Activated T-cell treated with anti-CD3 and anti-CD28 coated beads, Interleukin-2, amount 50 U/mL, for 1 hour (primary cell): ENCODE measurements around the gene SPAG8.

Source experiments
- DNase-seq: peaks from one replicate; pipeline ENCODE4 v3.0.0-alpha.2; 2020

The SPAG8 gene

DNA sequence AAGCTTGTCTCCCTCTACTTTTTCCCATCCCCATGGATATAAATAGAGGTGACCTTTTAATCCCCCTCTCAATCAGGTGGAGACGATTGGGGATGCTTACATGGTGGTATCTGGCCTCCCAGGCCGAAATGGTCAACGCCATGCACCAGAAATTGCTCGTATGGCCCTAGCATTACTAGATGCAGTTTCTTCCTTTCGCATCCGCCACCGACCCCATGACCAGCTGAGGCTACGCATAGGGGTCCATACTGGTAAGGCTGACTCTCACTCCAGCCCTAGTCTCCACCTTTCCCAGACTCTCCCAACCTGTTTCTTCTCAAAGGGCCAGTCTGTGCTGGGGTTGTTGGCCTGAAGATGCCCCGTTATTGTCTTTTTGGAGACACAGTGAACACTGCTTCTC, 3.6 kb downstream of the SPAG8 start:
- no peak for DNase-seq

DNA sequence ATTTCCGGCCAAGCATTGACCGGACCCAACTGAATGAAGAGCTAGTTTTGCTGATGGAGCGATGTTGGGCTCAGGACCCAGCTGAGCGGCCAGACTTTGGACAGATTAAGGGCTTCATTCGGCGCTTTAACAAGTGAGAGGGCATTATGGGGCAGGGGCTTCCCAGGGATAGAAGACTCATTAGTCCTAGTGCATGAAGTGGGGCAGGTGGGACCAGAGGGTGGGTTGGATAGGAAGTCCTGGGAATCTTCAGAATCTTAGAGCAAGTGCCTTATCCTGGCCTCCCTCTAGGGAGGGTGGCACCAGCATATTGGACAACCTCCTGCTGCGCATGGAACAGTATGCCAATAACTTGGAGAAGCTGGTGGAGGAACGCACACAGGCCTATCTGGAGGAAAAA, 6.0 kb downstream of the SPAG8 start:
- no peak for DNase-seq

DNA sequence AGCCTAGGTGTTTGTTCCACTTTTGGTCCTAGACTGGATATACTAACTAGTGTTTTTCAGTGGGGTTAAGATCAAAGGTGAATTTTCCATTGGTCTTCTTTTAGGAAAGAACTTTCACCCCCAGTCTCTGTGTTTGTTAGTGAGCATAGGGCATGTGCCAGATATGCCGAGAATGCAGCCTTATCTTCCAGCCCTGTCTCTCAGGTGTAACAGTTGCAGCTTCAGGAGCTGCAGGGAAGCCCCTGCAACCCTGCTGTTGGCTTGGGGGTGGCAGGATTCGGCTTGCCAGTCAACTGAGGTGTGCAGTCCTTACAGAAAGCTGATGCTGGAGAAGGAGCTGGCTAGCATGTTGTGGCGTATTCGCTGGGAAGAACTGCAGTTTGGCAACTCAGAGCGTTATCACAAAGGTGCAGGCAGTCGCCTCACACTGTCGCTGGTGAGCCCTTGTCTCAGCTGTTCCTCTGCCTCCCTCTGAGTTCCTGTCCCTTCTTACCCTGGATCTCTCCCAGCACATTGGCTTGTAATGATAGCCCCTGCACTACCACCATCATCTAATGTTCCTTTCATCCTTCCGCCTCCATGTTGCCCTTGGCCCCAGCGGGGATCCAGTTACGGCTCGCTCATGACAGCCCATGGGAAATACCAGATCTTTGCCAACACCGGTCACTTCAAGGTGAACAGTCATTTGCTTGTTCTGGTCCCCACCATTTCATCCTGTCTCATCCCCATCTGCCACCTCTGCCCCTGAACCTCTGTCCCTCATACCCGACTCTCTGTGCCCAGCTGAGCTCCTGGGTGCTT, 10.5 kb downstream of the SPAG8 start:
- no peak for DNase-seq

GRCh38 chr9:35800530-35800929, 11.5 kb downstream of the SPAG8 start:
- DNase-seq = no peak

- no peak for DNase-seq
These were observed 13.2 kb downstream of the SPAG8 start for GRCh38 chr9:35798658-35799374.

- no peak for DNase-seq
These were observed 14.6 kb downstream of the SPAG8 start for GRCh38 chr9:35797311-35798109.

DNA sequence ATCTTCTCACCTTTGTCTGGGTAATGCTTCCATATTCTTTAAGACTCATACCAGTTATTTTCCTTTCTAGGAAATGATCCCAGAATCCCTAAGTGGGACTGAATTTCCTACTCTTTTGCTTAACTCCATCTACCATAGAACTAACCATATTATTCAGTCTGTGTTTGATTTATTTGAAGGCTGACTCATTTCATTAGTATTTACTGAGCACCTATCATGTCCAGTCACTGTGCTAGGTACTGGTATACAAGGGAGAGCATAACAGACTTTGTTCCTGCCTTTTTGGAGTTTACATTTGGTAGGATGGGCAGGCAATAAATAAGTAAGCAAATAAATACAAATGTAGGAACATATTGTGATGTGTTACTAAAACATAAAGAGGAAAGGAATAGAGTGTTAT, 16.4 kb downstream of the SPAG8 start:
- no peak for DNase-seq

DNA sequence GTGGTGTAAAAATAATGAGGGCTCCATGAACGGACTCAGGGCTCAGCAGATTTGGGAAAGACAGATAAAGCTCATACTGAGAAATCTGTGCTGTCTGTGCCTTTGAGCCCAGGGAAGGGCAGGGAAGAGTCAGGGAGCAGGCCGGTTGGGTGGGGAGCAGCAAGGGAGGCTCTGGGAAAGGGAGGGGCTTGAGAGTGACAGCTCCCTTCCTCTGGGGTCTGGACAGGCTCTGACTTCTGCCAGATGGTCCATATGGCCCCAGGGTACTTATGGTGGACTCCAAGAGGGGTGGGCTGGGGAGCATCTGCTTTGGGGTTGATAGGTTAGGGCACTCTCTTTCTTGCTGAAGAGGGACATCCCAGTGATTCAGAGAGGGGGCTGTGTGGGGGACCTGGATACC, 18.6 kb downstream of the SPAG8 start:
- DNase-seq = no peak

DNA sequence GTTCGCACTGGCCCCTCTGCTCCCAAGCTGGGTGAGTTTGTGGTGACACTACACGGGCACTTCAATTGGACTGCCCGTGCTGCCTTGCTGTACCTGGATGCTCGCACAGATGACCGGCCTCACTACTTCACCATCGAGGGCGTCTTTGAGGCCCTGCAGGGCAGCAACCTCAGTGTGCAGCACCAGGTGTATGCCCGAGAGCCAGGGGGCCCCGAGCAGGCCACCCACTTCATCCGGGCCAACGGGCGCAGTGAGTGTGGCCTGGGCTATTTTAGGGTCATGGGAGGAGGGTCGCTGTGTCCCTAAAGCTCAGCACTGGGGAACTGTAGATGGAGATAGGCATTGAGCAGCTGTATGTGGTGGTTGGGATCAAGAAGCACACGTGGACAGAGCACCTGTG, 19.2 kb downstream of the SPAG8 start:
- DNase-seq = no peak

DNA sequence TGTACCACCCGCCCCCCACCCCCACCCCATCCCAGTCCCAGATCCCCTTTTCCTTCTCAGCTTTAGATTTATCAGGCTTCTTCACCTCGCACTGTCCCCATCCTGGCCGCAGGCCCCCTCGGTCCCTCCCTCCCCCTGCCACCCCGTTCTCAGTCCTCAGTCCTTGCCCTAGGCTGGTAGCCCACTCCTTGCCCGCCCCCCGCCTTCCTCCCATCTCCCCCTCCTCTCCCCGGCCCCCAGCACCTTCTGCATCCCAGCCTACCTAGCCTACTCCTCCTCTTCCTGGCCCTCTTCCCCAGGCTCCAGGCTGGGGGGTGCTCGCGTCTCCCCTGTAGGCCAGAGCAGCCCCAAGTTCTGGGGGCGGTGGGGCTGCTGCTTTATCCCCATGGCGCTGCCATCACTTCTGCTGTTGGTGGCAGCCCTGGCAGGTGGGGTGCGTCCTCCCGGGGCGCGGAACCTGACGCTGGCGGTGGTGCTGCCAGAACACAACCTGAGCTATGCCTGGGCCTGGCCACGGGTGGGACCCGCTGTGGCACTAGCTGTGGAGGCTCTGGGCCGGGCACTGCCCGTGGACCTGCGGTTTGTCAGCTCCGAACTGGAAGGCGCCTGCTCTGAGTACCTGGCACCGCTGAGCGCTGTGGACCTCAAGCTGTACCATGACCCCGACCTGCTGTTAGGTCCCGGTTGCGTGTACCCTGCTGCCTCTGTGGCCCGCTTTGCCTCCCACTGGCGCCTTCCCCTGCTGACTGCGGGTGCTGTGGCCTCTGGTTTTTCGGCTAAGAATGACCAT, 19.8 kb downstream of the SPAG8 start:
- no peak for DNase-seq

DNA sequence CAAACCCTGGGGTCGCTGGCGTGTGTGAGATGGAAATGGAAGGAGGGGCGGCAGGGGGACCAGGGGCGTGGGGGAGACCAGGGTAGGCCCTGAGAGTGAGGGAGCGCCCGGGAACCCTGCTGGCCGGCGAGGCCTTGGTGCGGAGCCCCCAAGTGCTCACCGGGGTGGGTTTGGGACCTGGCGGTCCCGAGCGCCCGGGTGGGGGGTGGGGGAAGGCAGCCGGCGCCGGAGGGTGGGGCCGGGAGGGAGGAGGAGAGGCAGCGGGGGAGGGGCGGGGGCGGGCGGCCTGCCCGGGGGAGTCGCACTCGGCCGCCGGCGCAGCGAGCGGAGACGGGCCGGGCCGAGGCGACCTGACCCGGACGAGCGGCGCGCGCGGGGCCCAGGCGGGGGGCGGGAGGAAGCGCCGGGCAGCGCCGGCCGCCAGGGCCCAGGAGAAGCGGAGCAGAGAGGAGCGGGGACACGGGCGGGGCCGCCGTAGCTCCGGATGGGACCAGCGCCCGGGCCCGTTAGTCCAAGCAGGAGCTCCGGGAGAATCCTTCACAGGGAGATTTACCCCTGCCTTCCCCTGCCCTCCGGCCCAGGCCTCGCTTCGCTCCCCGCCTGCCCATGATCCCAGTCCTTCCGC, 20.7 kb downstream of the SPAG8 start, which contains the start of gene NPR2:
Gene NPR2 (plus strand): TSS at position 295 of the 625 bp plus-strand sequence. CDS start 818 bp downstream, outside the sequence.
- DNase-seq = no peak

DNA sequence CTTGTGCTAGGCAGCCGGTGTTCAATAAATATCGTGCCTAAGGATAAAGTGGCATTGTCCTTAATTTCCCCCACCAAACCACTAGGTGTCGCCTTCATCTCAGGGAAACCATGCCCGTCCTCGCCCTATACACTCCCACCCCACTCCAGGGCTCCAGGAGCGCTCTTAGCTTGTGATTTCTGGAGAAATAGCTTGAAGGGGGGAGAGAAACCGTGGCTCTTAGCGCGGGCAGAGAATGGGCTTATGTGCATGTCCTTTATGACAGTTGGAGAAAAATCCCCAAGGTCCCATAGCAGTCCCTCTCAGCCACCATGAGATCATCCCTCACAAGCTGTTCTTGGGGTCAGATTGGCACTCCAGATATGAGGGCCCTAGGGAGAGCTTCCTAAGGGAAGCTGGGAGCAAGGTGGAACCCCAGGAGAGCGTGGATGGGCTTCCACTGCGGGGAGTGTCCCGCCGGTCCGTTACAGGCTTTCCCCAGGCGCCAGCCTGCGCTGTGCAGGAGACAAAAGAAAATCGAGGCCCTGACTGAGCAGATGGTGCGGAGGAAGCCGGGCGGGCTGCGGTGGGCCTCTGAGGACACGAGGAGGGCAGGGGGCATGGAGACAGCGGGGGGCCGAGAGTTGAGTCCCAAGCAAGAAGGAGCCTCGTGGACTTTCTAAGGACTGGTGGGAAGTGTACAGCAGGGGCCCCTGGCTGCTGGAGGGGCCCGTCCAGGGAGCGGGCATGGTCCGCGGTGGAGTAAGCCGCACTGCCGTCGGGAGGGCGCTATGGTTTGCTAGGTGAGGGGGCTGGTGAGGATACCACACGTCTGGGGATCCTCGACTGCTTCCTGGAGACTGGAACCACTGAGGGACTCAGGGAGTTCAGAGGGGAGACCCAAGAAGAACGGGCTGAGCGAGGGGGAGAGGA, 21.4 kb downstream of the SPAG8 start:
- peak; percentile 48 for DNase-seq

DNA sequence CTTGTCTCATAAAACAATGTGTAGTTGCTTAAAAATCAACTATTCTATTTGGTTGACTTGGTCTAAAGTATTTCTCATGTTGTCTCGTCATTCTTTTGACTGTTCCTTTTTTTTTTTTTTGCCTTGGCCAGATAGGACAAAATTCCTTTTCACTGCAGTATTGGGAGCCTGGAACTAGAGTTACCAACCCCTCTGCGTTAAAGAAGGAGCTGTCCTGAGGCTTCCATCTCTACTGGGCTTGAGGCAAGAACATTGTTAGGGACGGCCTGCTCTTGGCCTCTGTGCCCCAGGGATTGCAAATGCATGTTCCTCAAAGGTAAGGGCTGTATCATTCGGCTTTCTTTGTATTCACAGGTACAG, 22.1 kb downstream of the SPAG8 start:
- no peak for DNase-seq

DNA sequence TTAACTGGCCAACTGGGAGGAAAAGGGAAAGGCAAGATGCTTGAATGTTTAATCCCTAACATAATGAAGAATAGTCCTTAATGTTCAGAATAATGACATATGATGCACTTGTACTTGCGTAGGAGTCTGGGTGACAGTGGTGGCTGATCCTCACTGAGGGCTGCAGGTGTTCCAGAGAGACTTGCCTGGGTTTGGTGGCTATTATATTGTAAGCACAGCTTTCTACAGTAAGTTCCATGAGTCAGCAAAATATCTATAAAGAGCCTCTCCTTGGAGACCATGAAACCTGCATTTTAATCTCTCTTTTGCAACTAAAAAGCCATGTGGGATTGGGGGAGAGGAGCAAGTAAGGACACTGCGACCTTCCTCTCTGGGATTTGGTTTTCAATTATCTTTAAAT, 22.5 kb downstream of the SPAG8 start:
- DNase-seq = no peak

- no peak for DNase-seq
These were observed 28.6 kb downstream of the SPAG8 start for GRCh38 chr9:35783418-35783817.

DNA sequence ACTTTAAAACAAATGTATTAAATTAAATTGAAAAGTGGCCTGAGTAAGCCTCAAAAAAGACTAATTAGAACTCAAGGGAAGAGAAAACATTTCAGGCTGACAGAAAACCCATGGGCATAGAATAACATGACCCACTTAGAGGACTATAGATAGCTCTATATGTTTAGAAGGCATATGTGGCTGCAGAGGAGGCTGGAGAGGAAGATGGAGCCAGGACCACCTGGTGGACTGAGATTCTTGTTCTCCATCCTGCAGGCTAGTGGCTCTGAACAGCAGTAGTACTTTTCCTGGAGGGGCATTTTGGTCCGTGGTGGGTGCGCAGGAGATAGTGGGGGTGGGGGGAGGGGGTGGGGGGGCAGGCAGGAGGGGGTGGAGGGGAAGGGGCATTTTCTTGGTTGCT, 31.0 kb downstream of the SPAG8 start:
- DNase-seq = no peak

DNA sequence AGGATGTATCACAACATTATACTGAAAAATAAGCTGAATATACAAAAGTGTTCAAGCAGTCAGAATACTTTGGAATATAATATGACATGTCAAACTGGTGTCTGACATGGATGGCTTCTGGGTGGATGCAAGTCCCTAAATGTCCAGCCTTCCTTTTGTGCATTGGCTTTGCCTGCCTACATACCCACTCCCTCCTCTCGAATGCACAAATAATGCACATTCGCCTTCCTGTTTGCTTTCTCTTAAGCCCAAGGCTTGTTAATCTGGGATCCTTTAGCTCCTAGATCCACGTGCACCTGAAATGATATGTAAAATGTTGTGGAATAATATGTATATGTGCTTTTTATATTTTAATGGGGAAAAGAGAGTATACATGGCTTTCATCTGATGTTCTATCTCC, 33.6 kb downstream of the SPAG8 start:
- no peak for DNase-seq

- DNase-seq = no peak
These were observed 36.0 kb downstream of the SPAG8 start for GRCh38 chr9:35776018-35776417.

GRCh38 chr9:35774907-35775635, 37.0 kb downstream of the SPAG8 start:
- DNase-seq = no peak

DNA sequence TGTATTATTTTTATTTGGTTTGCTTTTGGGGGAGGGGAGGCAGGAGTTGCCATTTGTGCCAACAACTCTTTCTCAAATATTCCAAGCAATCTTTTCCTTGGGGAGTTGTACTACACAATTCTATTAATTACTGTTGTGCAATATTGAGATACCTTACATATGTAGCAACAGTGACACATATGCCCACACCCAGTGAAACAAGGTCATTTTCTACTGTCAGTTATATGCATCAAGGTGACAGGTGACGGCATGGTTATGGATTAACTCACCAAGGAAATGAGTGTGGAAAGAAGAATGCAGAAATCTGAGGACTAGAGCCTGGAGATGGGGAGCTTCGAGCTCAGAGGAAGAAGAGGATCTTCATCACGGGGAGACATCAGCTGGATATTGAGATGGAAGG, 40.1 kb downstream of the SPAG8 start:
- no peak for DNase-seq

DNA sequence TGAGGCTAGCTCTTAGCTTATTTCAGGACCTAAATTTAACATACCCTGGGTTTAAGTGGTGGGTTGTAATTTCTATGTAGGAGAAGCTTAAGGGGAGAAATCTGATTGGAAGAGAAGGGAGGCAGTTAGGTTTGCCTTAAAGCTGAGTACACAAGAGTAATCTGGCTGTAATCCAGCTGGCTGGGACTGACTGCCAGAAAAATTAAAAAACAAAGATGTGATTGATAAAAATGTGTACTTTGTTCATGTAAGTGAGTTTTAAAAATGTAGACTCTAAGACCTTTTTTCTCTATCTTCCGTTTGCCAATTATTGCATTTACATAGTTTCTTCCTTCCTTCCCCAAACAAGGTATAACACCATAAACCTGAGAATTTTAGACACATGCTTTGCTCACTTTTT, 40.5 kb downstream of the SPAG8 start:
- DNase-seq = no peak
